ENCODE measurements around the gene OR56A5.

OR56A5 gene

DNA sequence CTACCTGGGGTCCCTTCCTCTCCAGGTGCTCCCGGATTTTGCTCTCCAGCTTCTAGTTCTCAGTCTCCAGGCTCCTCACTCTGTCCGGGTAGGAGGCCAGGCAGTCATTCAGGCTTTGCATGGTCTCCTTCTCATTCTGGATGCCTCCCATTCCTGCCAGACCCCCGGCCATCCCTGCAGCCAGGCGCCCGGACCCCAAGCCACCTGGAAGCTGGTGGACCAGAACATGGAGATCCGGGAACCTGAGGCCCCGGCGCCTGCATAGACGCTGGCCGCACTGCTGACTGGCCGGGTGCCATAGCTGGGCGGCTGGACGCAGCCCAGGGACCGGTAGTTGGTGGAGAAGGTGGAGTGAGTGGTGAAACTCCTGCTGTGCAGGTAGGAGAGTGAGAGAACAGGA lies 26.5 kb upstream of the OR56A5 start:
- DNase-seq (ENCODE audit: low read depth) = no peak
- TF ChIP-seq, protein P1, sequence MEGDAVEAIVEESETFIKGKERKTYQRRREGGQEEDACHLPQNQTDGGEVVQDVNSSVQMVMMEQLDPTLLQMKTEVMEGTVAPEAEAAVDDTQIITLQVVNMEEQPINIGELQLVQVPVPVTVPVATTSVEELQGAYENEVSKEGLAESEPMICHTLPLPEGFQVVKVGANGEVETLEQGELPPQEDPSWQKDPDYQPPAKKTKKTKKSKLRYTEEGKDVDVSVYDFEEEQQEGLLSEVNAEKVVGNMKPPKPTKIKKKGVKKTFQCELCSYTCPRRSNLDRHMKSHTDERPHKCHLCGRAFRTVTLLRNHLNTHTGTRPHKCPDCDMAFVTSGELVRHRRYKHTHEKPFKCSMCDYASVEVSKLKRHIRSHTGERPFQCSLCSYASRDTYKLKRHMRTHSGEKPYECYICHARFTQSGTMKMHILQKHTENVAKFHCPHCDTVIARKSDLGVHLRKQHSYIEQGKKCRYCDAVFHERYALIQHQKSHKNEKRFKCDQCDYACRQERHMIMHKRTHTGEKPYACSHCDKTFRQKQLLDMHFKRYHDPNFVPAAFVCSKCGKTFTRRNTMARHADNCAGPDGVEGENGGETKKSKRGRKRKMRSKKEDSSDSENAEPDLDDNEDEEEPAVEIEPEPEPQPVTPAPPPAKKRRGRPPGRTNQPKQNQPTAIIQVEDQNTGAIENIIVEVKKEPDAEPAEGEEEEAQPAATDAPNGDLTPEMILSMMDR (conservative IDR thresholded peaks at IDR 0.05; ENCODE audit: control insufficient read depth, insufficient read depth, low read depth, low read length) = no peak
- H3K4me3 ChIP-seq (ENCODE audit: control insufficient read depth, low read depth, low read length) = no peak overlapping the region

DNA sequence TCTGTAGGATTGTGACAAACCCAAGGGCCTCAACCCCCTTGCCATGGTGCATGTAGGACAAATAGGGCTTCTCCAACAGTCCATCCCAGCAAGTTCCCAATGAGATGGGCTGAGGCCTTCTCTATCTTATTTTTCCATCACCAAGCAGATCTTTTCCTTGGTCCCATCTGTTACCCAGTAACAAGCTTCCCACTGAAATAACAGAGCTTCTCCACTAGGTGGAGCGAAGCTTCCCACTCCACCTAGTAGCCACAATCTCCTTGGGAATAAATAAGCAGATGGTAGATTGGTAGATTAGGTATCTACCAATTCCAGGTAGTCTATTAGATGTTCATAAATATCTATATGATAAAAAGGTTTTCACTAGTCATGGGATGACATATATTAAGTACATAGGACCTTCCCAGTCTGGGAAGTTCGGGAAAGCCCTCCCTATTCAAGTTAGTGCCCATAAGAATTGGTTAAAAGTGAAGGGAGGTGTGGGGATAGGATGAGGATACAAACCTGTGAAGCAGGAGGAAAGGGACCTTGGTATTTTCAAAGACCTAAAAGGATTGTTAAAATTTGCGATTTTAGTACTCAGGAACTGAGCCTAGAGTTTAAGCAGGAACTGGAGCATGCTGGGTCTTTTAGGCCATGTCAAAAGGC lies 24.4 kb upstream of the OR56A5 start:
- peak; percentile 20 for DNase-seq (ENCODE audit: low read depth)
- TF ChIP-seq, protein P1 (conservative IDR thresholded peaks at IDR 0.05; ENCODE audit: control insufficient read depth, insufficient read depth, low read depth, low read length) = peak; percentile 50
- H3K4me3 ChIP-seq (ENCODE audit: control insufficient read depth, low read depth, low read length) = no peak overlapping the region

DNA sequence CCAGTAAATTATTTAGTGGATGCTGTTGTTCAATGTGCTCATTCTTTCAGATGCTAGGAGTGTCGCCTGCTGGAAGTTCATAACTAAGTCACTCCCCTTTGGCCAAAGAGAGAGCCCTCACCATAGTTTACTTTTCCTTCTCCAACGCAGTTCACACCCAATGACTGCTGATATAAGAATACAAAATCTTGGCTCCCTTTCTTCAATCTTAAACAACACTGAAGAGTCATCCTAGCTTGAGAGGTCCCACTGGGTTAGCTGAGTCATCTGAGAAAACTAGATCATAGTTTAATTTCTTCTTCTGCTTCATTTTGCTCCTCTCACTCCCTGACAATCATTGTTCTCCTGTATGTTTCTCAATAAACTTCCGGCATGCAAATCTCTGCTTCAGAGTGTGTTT lies 23.9 kb upstream of the OR56A5 start:
- TF ChIP-seq, protein P1 (conservative IDR thresholded peaks at IDR 0.05; ENCODE audit: control insufficient read depth, insufficient read depth, low read depth, low read length) = no peak
- no peak overlapping the region for H3K4me3 ChIP-seq (ENCODE audit: control insufficient read depth, low read depth, low read length)
- peak; percentile 68 for DNase-seq (ENCODE audit: low read depth)

DNA sequence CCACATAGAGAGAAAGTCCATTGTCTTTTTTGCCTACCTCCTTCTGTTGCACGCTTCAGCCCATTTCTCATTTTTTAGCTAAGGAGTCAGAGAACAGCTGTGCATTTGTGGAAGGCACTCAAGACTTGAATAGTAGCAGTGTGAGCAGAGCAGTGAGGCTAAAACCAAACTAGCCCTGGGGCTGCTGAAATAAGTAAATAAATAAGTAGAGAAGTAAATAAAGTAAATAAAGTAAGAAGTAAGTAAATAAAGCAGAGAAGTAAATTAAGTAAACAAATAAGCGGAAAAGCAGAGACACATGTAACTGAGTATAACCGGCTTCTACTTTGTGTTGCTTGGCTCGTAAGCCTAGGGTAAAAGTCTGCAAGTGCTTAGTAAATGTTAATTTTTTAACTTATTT lies 20.9 kb upstream of the OR56A5 start:
- no peak overlapping the region for H3K4me3 ChIP-seq (ENCODE audit: control insufficient read depth, low read depth, low read length)
- DNase-seq (ENCODE audit: low read depth) = no peak
- TF ChIP-seq, protein P1 (conservative IDR thresholded peaks at IDR 0.05; ENCODE audit: control insufficient read depth, insufficient read depth, low read depth, low read length) = no peak

DNA sequence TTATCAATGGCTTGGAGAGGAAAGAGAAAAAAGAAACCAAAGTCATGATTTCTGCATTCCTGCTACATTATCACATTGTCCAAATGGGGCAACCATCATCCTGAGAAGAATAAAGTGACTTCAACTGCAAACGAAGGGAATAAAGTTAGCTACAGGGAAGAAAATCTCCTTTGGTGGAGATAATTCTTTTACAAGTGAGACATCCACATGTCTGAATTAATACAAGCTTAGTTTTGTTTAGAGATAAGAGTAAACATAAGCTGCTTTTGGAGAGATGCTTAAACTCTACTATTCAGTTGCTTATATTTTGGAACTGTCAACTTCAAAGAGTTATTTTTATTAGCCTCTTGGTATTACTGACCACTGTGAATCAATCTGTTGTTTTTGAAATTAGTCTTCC lies 18.6 kb upstream of the OR56A5 start, which contains the start of gene OR52L1:
Gene OR52L1 (minus strand): TSS at position 101 of the 400 bp plus-strand sequence. CDS start 55 bp downstream, at position 46.
- no peak within 1 kb of the TSS for H3K4me3 ChIP-seq (ENCODE audit: control insufficient read depth, low read depth, low read length)
- TF ChIP-seq, protein P1 (conservative IDR thresholded peaks at IDR 0.05; ENCODE audit: control insufficient read depth, insufficient read depth, low read depth, low read length) = no peak

DNA sequence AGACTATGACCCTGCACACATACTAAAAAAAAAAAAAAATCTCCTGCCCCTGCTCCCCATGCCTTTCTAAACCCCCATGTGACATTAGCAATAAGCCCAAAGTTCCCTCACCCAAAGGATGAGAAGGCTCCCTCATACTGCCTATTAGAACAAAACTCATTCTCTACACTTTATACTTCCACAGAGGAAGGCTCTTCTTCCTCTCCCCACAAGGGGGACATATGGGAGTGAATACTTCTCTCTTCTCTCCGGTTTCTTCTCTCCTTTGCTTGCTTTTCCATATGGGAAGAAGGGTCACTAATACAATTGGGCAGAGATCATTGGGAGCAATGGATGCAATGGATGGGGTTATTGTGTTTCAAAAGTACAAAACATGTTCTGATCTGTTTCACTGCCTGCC lies 15.1 kb upstream of the OR56A5 start:
- DNase-seq (ENCODE audit: low read depth) = no peak
- no peak overlapping the region for H3K4me3 ChIP-seq (ENCODE audit: control insufficient read depth, low read depth, low read length)
- TF ChIP-seq, protein P1 (conservative IDR thresholded peaks at IDR 0.05; ENCODE audit: control insufficient read depth, insufficient read depth, low read depth, low read length) = no peak

More for the DNA sequence above, 18.6 kb upstream of the OR56A5 start, which contains the start of gene OR52L1:
- DNase-seq (ENCODE audit: low read depth) = no peak

Measured in fibroblast of mammary gland (primary cell).